Middle frontal gyrus (tissue), 1 donor: ENCODE results near the gene BLM.
"Not testable (repeated sequence)": the region's sequence is repeated elsewhere in the genome, so short reads cannot be mapped to it uniquely, and the experiment has no call there.

Experiments
- DNase-seq: peaks from one replicate; pipeline ENCODE4 v3.0.0-alpha.2; 2015; ENCODE audit warnings: low spot score; ENCODE audit errors: extremely low spot score

BLM gene

DNA sequence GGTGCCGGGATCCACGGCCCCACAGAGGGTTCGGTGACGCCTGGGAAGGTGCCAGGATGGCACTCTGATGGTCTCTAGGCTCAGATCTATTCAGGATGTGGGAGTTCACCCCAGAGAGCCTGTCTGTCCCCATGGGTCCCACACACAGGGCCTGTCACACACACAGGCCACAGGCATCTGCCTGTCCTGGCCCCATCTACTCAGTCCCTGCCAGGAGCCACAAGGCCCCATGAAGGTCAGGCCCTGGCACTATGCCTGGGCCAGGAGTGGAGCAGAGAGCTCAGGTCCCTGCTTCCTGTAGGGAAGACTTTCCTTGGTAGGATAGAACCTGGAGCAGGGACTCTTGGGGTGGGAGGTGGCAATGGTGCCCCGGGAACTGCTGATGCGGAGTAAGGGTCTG is 102.2 kb downstream of the BLM start:
- no peak for DNase-seq

DNA sequence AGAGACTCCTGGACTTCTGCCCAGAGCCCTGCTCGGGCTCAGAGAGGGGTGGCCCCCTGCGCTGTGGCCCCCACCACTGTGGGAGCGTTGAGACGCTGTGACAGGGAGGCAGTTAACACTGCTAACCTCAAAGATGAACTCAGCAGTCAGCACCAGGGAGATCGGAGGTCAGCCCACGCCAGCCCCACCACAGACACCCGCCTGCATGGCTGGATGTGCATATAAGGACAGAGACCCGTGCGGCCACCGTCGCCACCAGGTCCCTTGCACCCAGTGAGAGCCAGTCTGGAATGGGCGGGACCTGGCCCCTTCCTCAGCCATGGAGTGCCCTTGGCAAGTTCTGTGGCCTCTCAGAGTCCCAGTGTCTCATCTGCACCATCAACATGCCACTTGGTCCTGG is 102.7 kb downstream of the BLM start:
- DNase-seq, result no peak

- DNase-seq, result no peak
Observed at GRCh38 chr15:90820481-90820880, 103.3 kb downstream of the BLM start.

DNA sequence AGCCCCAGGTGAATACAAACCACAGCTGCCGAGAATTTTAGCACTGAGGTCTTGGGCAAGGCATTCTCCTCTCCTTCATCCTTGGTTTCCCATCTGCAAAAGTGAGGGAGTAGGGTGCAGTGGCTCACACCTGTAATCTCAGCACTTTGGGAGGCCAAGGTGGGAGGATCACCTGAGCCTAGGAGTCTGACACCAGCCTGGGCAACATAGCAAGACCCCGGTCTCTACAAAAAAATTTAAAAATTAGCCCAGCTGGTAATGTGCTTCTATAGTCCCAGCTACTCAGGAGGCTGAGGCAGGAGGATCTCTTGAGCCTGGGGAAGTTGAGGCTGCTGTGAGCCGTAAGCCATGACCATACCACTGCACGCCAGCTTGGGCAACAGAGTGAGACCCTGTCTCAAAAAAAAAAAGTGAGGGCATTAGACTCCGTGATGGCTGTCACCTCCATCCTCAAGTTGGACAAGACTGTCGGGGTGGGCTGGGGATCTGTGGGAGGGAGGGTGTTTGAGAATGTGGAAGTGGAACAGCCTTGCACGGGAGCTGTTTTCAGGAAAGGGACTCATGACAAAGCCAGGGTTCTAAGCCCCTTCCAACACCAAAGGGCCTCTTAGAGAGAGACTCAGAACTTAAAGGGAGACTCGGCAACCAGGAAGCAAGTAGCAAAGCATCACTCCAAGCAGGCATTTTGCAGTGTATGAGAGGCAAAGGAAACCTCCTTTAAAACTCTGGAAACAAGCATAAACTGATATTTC is 105.2 kb downstream of the BLM start:
- DNase-seq, result no peak

DNA sequence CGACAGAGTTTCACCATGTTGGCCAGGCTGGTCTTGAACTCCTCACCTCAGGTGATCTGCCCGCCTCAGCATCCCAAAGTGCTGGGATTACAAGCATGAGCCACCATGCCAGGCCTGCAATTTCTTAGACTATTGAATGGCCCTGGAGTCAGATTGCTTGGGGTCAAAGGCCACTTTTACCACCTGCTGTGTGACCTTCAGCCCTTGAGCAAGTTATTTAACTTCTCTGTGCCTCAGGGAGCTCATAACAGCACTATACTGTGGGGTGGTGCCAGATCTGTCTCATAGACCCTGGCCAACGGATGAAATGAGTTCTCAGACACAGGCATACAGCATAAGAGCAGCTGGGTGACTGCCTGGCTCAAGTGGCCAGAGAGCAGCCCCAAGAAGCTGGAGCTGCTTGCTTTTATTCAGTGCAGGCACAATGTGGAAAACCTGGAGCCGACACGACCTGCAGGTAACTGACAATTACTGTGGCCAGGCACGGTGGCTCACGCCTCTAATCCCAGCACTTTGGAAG is 106.4 kb downstream of the BLM start:
- DNase-seq, result no peak

GRCh38 chr15:90825115-90825899 is 108.2 kb downstream of the BLM start:
- DNase-seq, result not testable (repeated sequence)

- not testable (repeated sequence) for DNase-seq
Observed at GRCh38 chr15:90826206-90826885, 109.2 kb downstream of the BLM start.

GRCh38 chr15:90826886-90827435 is 109.8 kb downstream of the BLM start:
- no peak for DNase-seq

DNA sequence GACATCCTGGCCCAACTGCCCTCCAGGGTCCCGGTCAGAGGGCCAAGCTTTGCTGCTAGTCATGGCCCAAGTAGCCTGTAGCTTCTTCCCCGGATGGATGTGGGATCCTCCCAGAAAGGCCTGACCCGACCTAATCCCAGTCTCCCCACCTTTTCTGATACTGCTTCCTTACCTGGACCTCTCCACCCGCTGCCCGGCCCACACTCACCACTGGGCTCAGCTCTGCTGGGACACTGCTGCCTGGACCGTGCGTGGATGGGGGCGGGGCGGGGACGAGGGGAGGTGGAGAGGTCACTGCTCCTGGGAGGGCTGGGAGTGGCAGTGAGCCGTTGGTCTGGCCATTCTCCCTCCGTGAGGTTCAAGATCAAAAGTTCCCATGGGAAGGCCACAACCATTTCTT is 111.0 kb downstream of the BLM start:
- no peak for DNase-seq

DNA sequence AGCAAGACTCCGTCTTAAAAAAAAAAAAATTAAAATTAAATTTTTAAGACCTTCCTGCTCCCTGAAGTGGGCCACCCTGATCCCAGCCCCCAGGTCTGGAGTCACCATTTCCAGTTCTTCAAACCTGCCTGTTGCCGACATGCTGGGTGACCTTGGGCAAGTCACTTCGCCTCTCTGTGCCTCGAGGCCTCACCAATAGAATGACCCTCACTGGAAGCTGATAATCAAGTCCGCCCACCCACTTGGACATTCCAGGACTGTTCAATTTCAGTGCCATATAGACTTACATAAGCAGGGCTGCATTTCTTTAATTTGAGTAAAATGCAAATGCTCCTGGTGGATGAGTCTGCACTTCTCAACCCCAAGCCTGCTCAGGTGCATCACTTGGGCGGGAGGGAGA is 112.0 kb downstream of the BLM start:
- DNase-seq, result no peak

GRCh38 chr15:90829942-90830440 is 112.8 kb downstream of the BLM start:
- DNase-seq, result no peak

DNA sequence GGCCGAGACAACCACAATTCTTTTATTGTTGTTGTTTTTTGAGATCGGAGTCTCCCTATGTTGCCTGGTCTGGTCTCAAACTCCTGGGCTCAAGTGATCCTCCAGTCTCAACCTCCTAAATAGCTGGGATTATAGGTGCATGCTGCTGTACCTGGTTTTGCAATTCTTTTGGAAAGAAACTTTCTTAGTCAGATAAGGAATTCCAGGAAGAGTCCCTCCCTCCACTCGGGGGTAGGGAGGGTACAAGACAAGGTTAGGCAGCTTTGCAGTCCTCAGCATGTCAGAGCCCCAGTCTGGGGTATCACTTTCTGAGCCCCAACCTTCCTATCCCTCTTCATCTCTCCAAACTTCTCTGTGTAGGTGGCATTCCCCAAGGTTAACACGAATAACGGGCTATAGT is 117.5 kb downstream of the BLM start:
- no peak for DNase-seq

DNA sequence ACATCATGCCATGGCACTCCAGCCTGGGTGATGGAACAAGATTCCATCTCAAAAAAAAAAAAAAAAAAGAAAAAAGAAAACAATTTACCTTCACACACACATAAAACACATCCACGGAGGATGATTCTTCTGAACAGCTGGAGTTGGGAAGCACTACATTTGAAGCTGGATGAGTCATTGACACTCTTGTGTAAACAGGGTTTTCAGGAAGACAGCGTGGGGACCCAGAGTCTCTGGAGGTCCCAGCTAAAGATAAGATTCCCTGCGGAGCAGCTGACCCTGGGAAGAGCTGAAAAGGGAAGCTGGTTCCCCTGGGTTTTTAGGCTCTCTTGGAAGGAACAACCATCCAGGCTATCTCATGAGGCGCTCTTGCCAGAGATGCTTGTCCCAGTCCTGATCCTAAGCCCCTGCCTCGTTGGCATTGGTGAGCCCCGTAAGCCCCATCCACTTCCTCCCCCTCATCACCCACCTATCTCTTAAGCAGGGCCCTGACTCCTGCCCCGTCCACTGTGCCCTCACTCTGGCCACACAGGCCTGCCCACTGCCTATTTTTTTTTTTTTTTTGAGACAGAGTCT is 119.2 kb downstream of the BLM start:
- DNase-seq, result no peak

GRCh38 chr15:90837094-90837493 is 119.9 kb downstream of the BLM start:
- DNase-seq, result no peak

DNA sequence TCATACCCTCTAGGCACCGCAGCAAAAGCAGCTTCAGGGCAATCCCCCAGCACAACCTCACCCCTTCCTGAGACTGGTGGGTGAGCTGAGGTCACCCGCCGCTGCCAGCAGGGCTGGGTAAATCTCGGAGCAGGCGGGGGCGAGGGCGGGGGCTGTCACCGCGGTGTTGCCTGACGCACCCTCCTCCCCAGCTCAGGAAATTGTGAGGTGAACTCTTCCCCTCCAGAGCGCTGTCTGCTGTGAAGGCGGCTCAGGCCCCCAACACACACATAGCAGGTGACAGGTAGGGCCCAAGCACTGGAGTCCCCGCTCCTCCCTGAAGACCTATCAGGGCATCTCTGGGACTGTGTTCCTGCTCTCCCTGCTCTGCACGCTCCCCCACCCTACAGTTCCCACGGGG is 121.0 kb downstream of the BLM start:
- no peak for DNase-seq

- DNase-seq, result no peak
Observed at GRCh38 chr15:90838544-90838943, 121.4 kb downstream of the BLM start.

DNA sequence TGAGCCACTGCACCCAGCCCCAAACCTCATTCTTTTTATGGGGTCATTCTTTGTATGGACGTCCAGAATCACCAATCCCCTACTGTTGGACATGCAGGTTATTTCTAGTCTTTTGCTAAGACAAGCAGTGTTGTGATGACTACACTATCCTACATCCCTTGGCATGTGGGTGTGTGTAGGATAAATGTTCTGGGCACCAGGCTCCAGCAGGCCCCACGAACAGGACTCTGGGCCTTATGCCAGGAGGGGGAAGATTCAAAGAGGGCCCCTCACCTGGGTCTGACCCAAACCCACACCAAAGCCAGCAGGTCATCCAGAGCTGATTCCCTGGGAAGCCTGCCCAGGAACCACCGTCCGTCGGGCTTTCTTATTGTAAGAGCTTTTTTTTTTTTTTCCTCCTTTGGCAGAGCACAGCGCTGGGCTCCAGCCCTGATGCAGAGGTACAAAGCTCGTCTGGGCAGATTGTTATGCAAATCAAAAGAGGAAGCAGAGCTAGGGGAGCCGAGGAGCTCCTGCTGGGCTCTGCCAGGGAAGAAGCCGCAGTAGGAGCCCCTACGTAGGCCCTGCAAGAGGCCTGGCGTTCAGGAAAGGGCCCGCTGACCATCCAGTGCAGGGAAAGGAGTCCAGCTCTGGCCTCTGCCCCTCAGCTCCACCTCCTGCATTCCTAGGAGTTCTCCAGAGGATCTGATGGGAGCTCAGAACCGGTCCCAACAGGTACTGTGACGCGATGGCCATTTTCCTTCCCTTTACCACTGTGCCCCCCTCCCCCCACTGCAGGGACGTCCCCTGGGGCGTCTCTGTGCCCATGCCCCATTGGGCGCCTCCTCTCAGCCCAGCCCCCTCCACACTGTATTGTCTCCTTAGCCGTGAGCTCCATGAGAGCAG is 122.3 kb downstream of the BLM start:
- peak; percentile 8 for DNase-seq

- no peak for DNase-seq
Observed at GRCh38 chr15:90840157-90840855, 123.2 kb downstream of the BLM start.

GRCh38 chr15:90840954-90841353 is 123.8 kb downstream of the BLM start:
- no peak for DNase-seq

DNA sequence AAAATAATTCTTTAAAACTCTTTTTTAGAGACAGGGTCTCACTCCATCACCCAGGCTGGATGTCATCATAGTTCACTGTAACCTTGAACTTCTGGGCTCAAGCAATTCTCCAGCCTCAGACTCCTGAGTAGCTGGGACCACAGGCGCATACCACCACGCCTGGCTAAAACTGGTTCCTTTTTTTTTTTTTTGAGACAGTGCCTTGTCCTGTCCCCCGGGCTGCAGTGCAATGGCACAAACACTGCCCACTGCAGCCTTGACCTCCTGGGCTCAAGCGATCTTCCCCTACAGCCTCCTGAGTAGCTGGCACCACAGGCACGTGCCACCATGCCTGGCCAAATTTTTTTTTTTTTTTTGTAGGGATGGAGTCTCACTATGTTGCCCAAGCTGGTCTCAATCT is 127.5 kb downstream of the BLM start:
- DNase-seq, result no peak
